GM19193 (cell line): Measurements from ENCODE around the gene BSDC1.

ENCODE experiments used
- POLR2A ChIP-seq: IDR thresholded peaks from 4 replicates; pipeline ENCODE4 v1.6.1; 2011; ENCODE audit not compliant: insufficient read depth, insufficient read length; ENCODE audit errors: extremely low read depth

BSDC1 gene

DNA sequence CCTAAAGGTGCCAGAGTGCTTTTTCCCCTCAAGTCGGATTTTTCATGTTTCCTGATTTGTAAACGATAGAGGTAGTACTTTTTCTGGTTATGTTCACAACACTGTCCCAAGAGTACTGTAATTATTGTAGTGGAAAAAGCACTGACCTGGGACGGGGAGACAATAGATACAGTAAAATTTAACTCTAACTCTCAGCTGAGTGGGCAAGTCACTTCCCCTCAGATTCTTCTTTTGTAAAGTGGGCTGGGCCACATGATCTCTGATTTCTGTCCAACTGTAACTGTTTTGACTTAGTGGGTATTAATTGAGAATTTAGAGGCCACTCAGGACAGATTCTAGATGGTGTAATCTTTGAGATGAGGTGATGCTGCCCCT is 77.4 kb downstream of the BSDC1 start:
- no peak for TF ChIP-seq POLR2A
